HepG2 (cell line): ENCODE data around the gene RRP36. TPM values are rescaled to one million over a fixed set of nuclear protein-coding genes. Genes with fewer than 3 reads are reported as not detected.

ENCODE experiments used
- ATAC-seq: fragments of 200-7000 bp; cut with Tn5 transposase; 3 replicates; pipeline ENCODE4 v1.9.1; 2020; ENCODE audit warnings: mild to moderate bottlenecking, moderate library complexity
- BruUV-seq: library from RNA; stranded (reverse); fragments of 400-500 nt; replicated peaks from 2 replicates; lab custom pipeline; 2021; lab: Mats Ljungman, UMichigan
- CTCF ChIA-PET: fragments of 300-600 bp; formaldehyde crosslinking; extraction: SDS; loops from one replicate; lab custom pipeline; 2021; ENCODE audit warnings: low total read pairs, inconsistent platforms, low intra/inter-chr PET ratio; lab: Yijun Ruan, JAX
- POLR2A ChIA-PET: fragments of 350-600 bp; sonication (Branson Sonifier 250); formaldehyde crosslinking; loops from one replicate; lab custom pipeline; 2020; ENCODE audit warnings: antibody characterized with exemption, inconsistent platforms; lab: Yijun Ruan, JAX
- DNase-seq: peaks from one replicate; pipeline ENCODE4 v3.0.0-alpha.2; 2015; ENCODE audit warnings: low spot score
- FAIRE-seq: peaks from 3 replicates; lab custom pipeline; 2011; peaks lifted over from hg19 to GRCh38; lab: Jason Lieb, UNC
- H2AFZ ChIP-seq: one replicate; pipeline ENCODE4 v1.6.1; 2011; ENCODE audit warnings: low read length, inconsistent platforms
- H3K27ac ChIP-seq: fragments of 300-600 bp; 3 replicates; pipeline ENCODE4 v1.8.0; 2011; ENCODE audit warnings: mixed run types, mild to moderate bottlenecking, mixed read lengths, low read length, inconsistent platforms; ENCODE audit not compliant: insufficient read depth; ENCODE audit errors: extremely low read length
- H3K27me3 ChIP-seq, 2 experiments: fragments of 200-600 bp in 1 of 2; 2 replicates in 1 of 2; 3 replicates in 1 of 2; pipeline versions ENCODE4 v1.6.0 to v1.8.0; 2011; ENCODE audit warnings: low read length in 2 of 2, mild to moderate bottlenecking in 2 of 2, moderate library complexity in 2 of 2, inconsistent platforms in 1 of 2; ENCODE audit not compliant: insufficient read depth in 2 of 2, control insufficient read depth in 1 of 2
- H3K36me3 ChIP-seq, 2 experiments: fragments of 200-600 bp in 1 of 2; replicated peaks in 1 of 2; 2 replicates in 1 of 2; 3 replicates in 1 of 2; pipeline versions ENCODE4 v1.5.1 to v1.8.0; 2011; ENCODE audit warnings: low read length in 2 of 2, inconsistent platforms in 1 of 2; ENCODE audit not compliant: insufficient read depth in 2 of 2, control insufficient read depth in 1 of 2
- H3K4me1 ChIP-seq: 2 replicates; pipeline ENCODE4 v1.5.1; 2012; ENCODE audit warnings: low read length, inconsistent platforms; ENCODE audit not compliant: insufficient read depth
- H3K4me2 ChIP-seq: 2 replicates; pipeline ENCODE4 v1.6.0; 2011; ENCODE audit warnings: low read depth, low read length, inconsistent platforms
- H3K4me3 ChIP-seq, 3 experiments: fragments of 200-600 bp in 1 of 3; sonication (generic), shearing (Covaris generic) in 1 of 3; replicated peaks in 1 of 3; 2 replicates each; pipeline ENCODE4 v1.5.1; 2011 to 2016; ENCODE audit warnings: low read length in 3 of 3, inconsistent platforms in 2 of 3, low read depth in 2 of 3, mild to moderate bottlenecking in 2 of 3, control low read depth in 1 of 3, mixed read lengths in 1 of 3; ENCODE audit not compliant: insufficient read depth in 1 of 3
- H3K79me2 ChIP-seq: one replicate; pipeline ENCODE4 v1.6.1; 2011; ENCODE audit warnings: low read length, inconsistent platforms; ENCODE audit not compliant: insufficient read depth
- H3K9ac ChIP-seq: 2 replicates; pipeline ENCODE4 v1.6.0; 2011; ENCODE audit warnings: mild to moderate bottlenecking, low read depth, low read length, inconsistent platforms; ENCODE audit not compliant: insufficient read depth
- H3K9me3 ChIP-seq: 2 replicates; pipeline ENCODE4 v1.5.1; 2012; ENCODE audit warnings: mild to moderate bottlenecking, low read length
- H4K20me1 ChIP-seq: 2 replicates; pipeline ENCODE4 v1.6.0; 2011; ENCODE audit warnings: inconsistent platforms, mild to moderate bottlenecking, low read length, moderate library complexity; ENCODE audit not compliant: insufficient read depth
- FOXO1 ChIP-seq: sonication (generic); formaldehyde crosslinking; IDR thresholded peaks from 2 replicates; pipeline ENCODE4 v1.4.0; 2020; ENCODE audit warnings: missing genetic modification reagents
- IRF9 ChIP-seq: sonication (generic); formaldehyde crosslinking; IDR thresholded peaks from 2 replicates; pipeline ENCODE4 v1.8.0; 2022; ENCODE audit warnings: missing genetic modification reagents, mild to moderate bottlenecking, borderline replicate concordance
- KMT2A ChIP-seq: sonication (generic); formaldehyde crosslinking; IDR thresholded peaks from 2 replicates; pipeline ENCODE4 v1.4.0; 2020; ENCODE audit warnings: missing genetic modification reagents
- MAX ChIP-seq: IDR thresholded peaks from 2 replicates; pipeline ENCODE4 v1.6.1; 2012; ENCODE audit warnings: inconsistent platforms
- POLR2AphosphoS5 ChIP-seq: IDR thresholded peaks from 2 replicates; pipeline ENCODE4 v1.6.1; 2012; ENCODE audit warnings: low read depth, low read length
- THAP7 ChIP-seq: sonication (generic); formaldehyde crosslinking; IDR thresholded peaks from 2 replicates; pipeline ENCODE4 v1.8.1; 2023; ENCODE audit warnings: mild to moderate bottlenecking, missing genetic modification reagents
- WIZ ChIP-seq: sonication (generic); formaldehyde crosslinking; IDR thresholded peaks from 2 replicates; pipeline ENCODE4 v1.5.1; 2020; ENCODE audit warnings: mild to moderate bottlenecking, missing genetic modification reagents
- ZBTB46 ChIP-seq: sonication (generic); formaldehyde crosslinking; IDR thresholded peaks from 2 replicates; pipeline ENCODE4 v1.4.0; 2020; ENCODE audit warnings: mild to moderate bottlenecking, missing genetic modification reagents, borderline replicate concordance
- ZNF264 ChIP-seq: sonication (generic); formaldehyde crosslinking; IDR thresholded peaks from 2 replicates; pipeline ENCODE4 v1.4.0; 2020; ENCODE audit warnings: missing genetic modification reagents
- ZNF674 ChIP-seq: sonication (generic); formaldehyde crosslinking; IDR thresholded peaks from 2 replicates; pipeline ENCODE4 v1.5.0; 2020; ENCODE audit warnings: low read depth, mild to moderate bottlenecking, missing genetic modification reagents
- WGBS: methylation state at CpG from one replicate; pipeline ENCODE4 v1.1.6; 2017; ENCODE audit warnings: low lambda C conversion rate; 5-methylcytosine and 5-hydroxymethylcytosine counted together
- in situ Hi-C: cut with HindIII; loops from 2 replicates; pipeline ENCODE4 v1.10.0; 2017; ENCODE audit warnings: low pct_unique_long_range_greater_than_20kb; ENCODE audit not compliant: extremely low pct_ligation_motif_present
- intact Hi-C: fragments of 100-400 bp; cut with micrococcal nuclease; formaldehyde crosslinking; loops from one replicate; pipeline ENCODE4 v1.10.0; 2022; ENCODE audit not compliant: unreplicated experiment
- polyA plus RNA-seq, 8 experiments: library from polyadenylated mRNA; depleted of rRNA in 3 of 8; stranded (reverse) in 7 of 8; unstranded in 1 of 8; fragments of >200 nt; fragmentation: Illumina TruSeq in 4 of 8; extraction: Trizol in 4 of 8; gene quantifications; 2 replicates each; pipeline versions ENCODE4 v1.2.1 to v1.2.3, GENCODE V29; 2011 to 2016; ENCODE audit warnings: low read depth in 4 of 8, missing spikeins in 1 of 8, mixed read lengths in 1 of 8; ENCODE audit not compliant: insufficient read depth in 1 of 8
- total RNA-seq, 5 experiments: library from RNA; depleted of rRNA; stranded (reverse); fragments of >200 nt; fragmentation: Illumina TruSeq; extraction: Trizol; gene quantifications; 2 replicates each; pipeline ENCODE4 v1.2.3, GENCODE V29; 2016; ENCODE audit warnings: low read depth in 1 of 5
- TF ChIP-seq, protein P1 (sequence below): sonication (generic); formaldehyde crosslinking; IDR thresholded peaks from 2 replicates; pipeline ENCODE4 v1.4.0; 2020; ENCODE audit warnings: missing genetic modification reagents

The RRP36 gene
- total and polyA plus RNA-seq, 2 of the 13 experiments (the other 11 are each of a cell fraction or from before 2014, with no cell fraction given): 29.5 to 144 TPM

- Histone ChIP-seq H3K4me2 (peak within 1 kb of the TSS; percentile 91), H3K4me1 (peaks cover 49% of the 10 kb centered on the region), H3K79me2 (peaks cover 44% of the 10 kb centered on the region), H3K9ac (peak within 1 kb of the TSS; percentile 98), H3K27me3 (no peaks in the 10 kb centered on the region; a peak in 1 of 5 replicates), H4K20me1 (no peaks in the 10 kb centered on the region), H3K9me3 (no peaks in the 10 kb centered on the region), H3K27ac (peak within 1 kb of the TSS; percentile 84), H2AFZ (no peak within 1 kb of the TSS), H3K4me3 (peak within 1 kb of the TSS; percentile 75 to 96 (median 94)), H3K36me3 (peaks cover 12 to 44% of the 10 kb centered on the region in 2 experiments)
- intact Hi-C loops (loop anchor here (5.0 kb wide), 1 partner anchor 41 kb away; the partner anchor contains the start of genes KLHDC3 and MEA1), in situ Hi-C loops (no loop called here)
- ATAC-seq: peak; percentile 95
- peak; percentile 91 for DNase-seq
- CTCF ChIA-PET: interaction anchor here (1.2 kb wide), 1 partner anchor 117 kb away, joined by 3 read pairs; no protein-coding TSS in a partner anchor
- POLR2A ChIA-PET: interaction anchor here (0.5 to 3.4 kb wide), 42 partner anchors 9 to 522 kb away, joined by 3 to 45 read pairs (median 5); partner anchors contain the start of genes BICRAL, CNPY3, CUL9 and GNMT
- FAIRE-seq: peak; percentile 96
- no TSS peak for BruUV-seq
- 4% methylated on average over 27 of the region's 45 CpGs for WGBS
- TF ChIP-seq ZNF674 (CRISPR knock-in tag): peak; percentile 44; the same call in 1 of the 2 replicates
- peak; percentile 93 for TF ChIP-seq POLR2AphosphoS5
- TF ChIP-seq WIZ (CRISPR knock-in tag): no peak
- peak; percentile 87 for TF ChIP-seq MAX
- TF ChIP-seq, protein P1, sequence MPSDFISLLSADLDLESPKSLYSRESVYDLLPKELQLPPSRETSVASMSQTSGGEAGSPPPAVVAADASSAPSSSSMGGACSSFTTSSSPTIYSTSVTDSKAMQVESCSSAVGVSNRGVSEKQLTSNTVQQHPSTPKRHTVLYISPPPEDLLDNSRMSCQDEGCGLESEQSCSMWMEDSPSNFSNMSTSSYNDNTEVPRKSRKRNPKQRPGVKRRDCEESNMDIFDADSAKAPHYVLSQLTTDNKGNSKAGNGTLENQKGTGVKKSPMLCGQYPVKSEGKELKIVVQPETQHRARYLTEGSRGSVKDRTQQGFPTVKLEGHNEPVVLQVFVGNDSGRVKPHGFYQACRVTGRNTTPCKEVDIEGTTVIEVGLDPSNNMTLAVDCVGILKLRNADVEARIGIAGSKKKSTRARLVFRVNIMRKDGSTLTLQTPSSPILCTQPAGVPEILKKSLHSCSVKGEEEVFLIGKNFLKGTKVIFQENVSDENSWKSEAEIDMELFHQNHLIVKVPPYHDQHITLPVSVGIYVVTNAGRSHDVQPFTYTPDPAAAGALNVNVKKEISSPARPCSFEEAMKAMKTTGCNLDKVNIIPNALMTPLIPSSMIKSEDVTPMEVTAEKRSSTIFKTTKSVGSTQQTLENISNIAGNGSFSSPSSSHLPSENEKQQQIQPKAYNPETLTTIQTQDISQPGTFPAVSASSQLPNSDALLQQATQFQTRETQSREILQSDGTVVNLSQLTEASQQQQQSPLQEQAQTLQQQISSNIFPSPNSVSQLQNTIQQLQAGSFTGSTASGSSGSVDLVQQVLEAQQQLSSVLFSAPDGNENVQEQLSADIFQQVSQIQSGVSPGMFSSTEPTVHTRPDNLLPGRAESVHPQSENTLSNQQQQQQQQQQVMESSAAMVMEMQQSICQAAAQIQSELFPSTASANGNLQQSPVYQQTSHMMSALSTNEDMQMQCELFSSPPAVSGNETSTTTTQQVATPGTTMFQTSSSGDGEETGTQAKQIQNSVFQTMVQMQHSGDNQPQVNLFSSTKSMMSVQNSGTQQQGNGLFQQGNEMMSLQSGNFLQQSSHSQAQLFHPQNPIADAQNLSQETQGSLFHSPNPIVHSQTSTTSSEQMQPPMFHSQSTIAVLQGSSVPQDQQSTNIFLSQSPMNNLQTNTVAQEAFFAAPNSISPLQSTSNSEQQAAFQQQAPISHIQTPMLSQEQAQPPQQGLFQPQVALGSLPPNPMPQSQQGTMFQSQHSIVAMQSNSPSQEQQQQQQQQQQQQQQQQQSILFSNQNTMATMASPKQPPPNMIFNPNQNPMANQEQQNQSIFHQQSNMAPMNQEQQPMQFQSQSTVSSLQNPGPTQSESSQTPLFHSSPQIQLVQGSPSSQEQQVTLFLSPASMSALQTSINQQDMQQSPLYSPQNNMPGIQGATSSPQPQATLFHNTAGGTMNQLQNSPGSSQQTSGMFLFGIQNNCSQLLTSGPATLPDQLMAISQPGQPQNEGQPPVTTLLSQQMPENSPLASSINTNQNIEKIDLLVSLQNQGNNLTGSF (CRISPR knock-in tag): peak; percentile 80
- TF ChIP-seq IRF9 (CRISPR knock-in tag): peak; percentile 86
- TF ChIP-seq FOXO1: peak; percentile 67
- TF ChIP-seq ZNF264: peak; percentile 81; the same call in 1 of the 2 replicates
- TF ChIP-seq ZBTB46 (CRISPR knock-in tag): no peak; the same call in 1 of the 2 replicates
- TF ChIP-seq KMT2A (CRISPR knock-in tag): peak; percentile 93
- peak; percentile 86 for TF ChIP-seq THAP7 (CRISPR knock-in tag)
These were observed 32.3 kb downstream of the RRP36 start, which contains the start of gene CUL7 for GRCh38 chr6:43053545-43054205. CUL7 (minus strand) TSS chr6:43053851; CDS start chr6:43052788, 1,063 bp downstream.
